Upper lobe of left lung (tissue), 6 donors: ENCODE measurements around the gene ARHGAP36. TPM values are rescaled to one million over a fixed set of nuclear protein-coding genes. Genes with fewer than 3 reads are reported as not detected.
A peak's percentile ranks its signal among the peaks of the same experiment; 100 is the strongest.

ENCODE experiments used
- ATAC-seq, 2 donors: fragments of 200-7000 bp; cut with Tn5 transposase; one replicate each; pipeline ENCODE4 v1.9.1; 2022; ENCODE audit warnings: mild to moderate bottlenecking in 2 of 2, moderate library complexity in 2 of 2; ENCODE audit not compliant: low FRiP score in 2 of 2
- DNase-seq, 2 donors: peaks; one replicate each; pipeline ENCODE4 v3.0.0-alpha.2; 2019 to 2020
- H3K27ac ChIP-seq, 4 donors: fragments of 200-600 bp; sonication (generic); one replicate each; pipeline ENCODE4 v1.5.1; 2016 to 2019
- H3K27me3 ChIP-seq, 4 donors: fragments of 200-600 bp; sonication (generic); one replicate each; pipeline ENCODE4 v1.5.1; 2017 to 2019
- H3K36me3 ChIP-seq, 4 donors: fragments of 200-600 bp; sonication (generic); one replicate each; pipeline ENCODE4 v1.5.1; 2016 to 2019
- H3K4me1 ChIP-seq, 4 donors: fragments of 200-600 bp; sonication (generic); one replicate each; pipeline ENCODE4 v1.5.1; 2018 to 2019
- H3K4me3 ChIP-seq, 4 donors: fragments of 200-600 bp; sonication (generic); one replicate each; pipeline ENCODE4 v1.5.1; 2017 to 2019; ENCODE audit warnings: mild to moderate bottlenecking in 2 of 4, moderate library complexity in 1 of 4
- H3K9me3 ChIP-seq, 4 donors: fragments of 200-600 bp; sonication (generic); one replicate each; pipeline ENCODE4 v1.5.1; 2018 to 2019
- CTCF ChIP-seq, 6 experiments: fragments of 450-650 bp in 4 of 6; fragments of 200-600 bp in 2 of 6; sonication (generic) in 2 of 6; IDR thresholded peaks; one replicate each; pipeline ENCODE4 v1.5.1; 2016 to 2019; ENCODE audit warnings: antibody characterized with exemption in 6 of 6
- EP300 ChIP-seq, 4 donors: sonication (generic); formaldehyde crosslinking; IDR thresholded peaks; one replicate each; pipeline ENCODE4 v1.5.1; 2017; ENCODE audit warnings: antibody characterized with exemption in 4 of 4, control low read depth in 2 of 4
- POLR2A ChIP-seq, 4 donors: fragments of 450-650 bp; IDR thresholded peaks; one replicate each; pipeline ENCODE4 v1.5.1; 2016 to 2017; ENCODE audit warnings: antibody characterized with exemption in 4 of 4, mild to moderate bottlenecking in 2 of 4
- POLR2AphosphoS5 ChIP-seq, 2 donors: sonication (generic); formaldehyde crosslinking; IDR thresholded peaks; one replicate each; pipeline ENCODE4 v1.5.1; 2017; ENCODE audit warnings: antibody characterized with exemption in 2 of 2
- WGBS, 2 donors: methylation state at CpG; one replicate each; pipeline ENCODE4 v1.1.5; 2017 to 2018; 5-methylcytosine and 5-hydroxymethylcytosine counted together
- total RNA-seq, 6 donors: library from RNA; depleted of rRNA in 4 of 6; stranded (reverse); fragments of >200 nt in 4 of 6; gene quantifications; one replicate each; pipeline versions ENCODE4 v1.1.0 to v1.2.1, GENCODE V29; 2016 to 2021
- donor health status: DM: no; HTN: no; CAD: no; lungs with moderate emphysema.
- donor health status: DM: no; HTN: yes; CAD: no; lungs with severe emphysema.

The ARHGAP36 gene
- total RNA-seq, 6 donors from 2014 or later, result not detected

- Histone ChIP-seq H3K36me3 (no peaks in the 10 kb centered on the region), H3K27me3 (no peaks in the 10 kb centered on the region), H3K9me3 (no peaks in the 10 kb centered on the region), H3K27ac (no peak overlapping the region), H3K4me3 (no peak overlapping the region), H3K4me1 (no peaks in the 10 kb centered on the region)
- TF ChIP-seq POLR2A (IDR thresholded peaks at IDR 0.05) (no peak), CTCF (IDR thresholded peaks at IDR 0.05) (no peak), POLR2AphosphoS5 (IDR thresholded peaks at IDR 0.05) (no peak), EP300 (IDR thresholded peaks at IDR 0.05) (no peak)
- WGBS, 2 donors, result 65 to 73% methylated on average over 9 of the region's 9 CpGs
- DNase-seq, result no peak
- no peak for ATAC-seq
Observed at GRCh38 chrX:131047180-131047579, 11.0 kb upstream of the ARHGAP36 start.

- peaks cover 0 to 2% (median 0%) of the 10 kb centered on the region in 4 donors for H3K4me1 ChIP-seq
- H3K27me3 ChIP-seq, result peaks cover 0 to 5% (median 0%) of the 10 kb centered on the region in 4 donors
Observed at GRCh38 chrX:131053076-131053475, 5.1 kb upstream of the ARHGAP36 start.

GRCh38 chrX:131054906-131055305 lies 3.2 kb upstream of the ARHGAP36 start:
- H3K9me3 ChIP-seq, result no peaks in the 10 kb centered on the region
- peaks cover 0 to 6% (median 0%) of the 10 kb centered on the region in 4 donors for H3K4me1 ChIP-seq
- H3K4me3 ChIP-seq, result no peak overlapping the region
- no peak overlapping the region for H3K27ac ChIP-seq
- peaks cover 0 to 10% (median 0%) of the 10 kb centered on the region in 4 donors for H3K27me3 ChIP-seq
- WGBS, 2 donors, result 45 to 46% methylated on average over 6 of the region's 6 CpGs
- no peaks in the 10 kb centered on the region for H3K36me3 ChIP-seq
- TF ChIP-seq CTCF (IDR thresholded peaks at IDR 0.05) (no peak), POLR2AphosphoS5 (IDR thresholded peaks at IDR 0.05) (no peak), EP300 (IDR thresholded peaks at IDR 0.05) (no peak), POLR2A (IDR thresholded peaks at IDR 0.05) (no peak)
- ATAC-seq, result no peak
- no peak for DNase-seq

More at GRCh38 chrX:131053076-131053475, 5.1 kb upstream of the ARHGAP36 start:
- H3K36me3 ChIP-seq, result no peaks in the 10 kb centered on the region
- ATAC-seq, result no peak
- H3K27ac ChIP-seq, result no peak overlapping the region
- no peaks in the 10 kb centered on the region for H3K9me3 ChIP-seq
- TF ChIP-seq POLR2A (IDR thresholded peaks at IDR 0.05) (no peak), CTCF (IDR thresholded peaks at IDR 0.05) (no peak), EP300 (IDR thresholded peaks at IDR 0.05) (no peak), POLR2AphosphoS5 (IDR thresholded peaks at IDR 0.05) (no peak)
- no peak overlapping the region for H3K4me3 ChIP-seq
- WGBS, 2 donors, result 79 to 83% methylated on average over 3 to 5 of the region's 5 CpGs
- DNase-seq, result no peak

- 47% methylated on average over 9 of the region's 9 CpGs; no CpG with 5 or more reads in 1 of the 2 donors for WGBS, 2 donors
- no peak for DNase-seq
- Histone ChIP-seq H3K4me1 (peaks cover 0 to 6% (median 0%) of the 10 kb centered on the region in 4 donors), H3K9me3 (no peaks in the 10 kb centered on the region), H3K36me3 (no peaks in the 10 kb centered on the region), H3K27me3 (peaks cover 0 to 10% (median 0%) of the 10 kb centered on the region in 4 donors), H3K27ac (no peak overlapping the region), H3K4me3 (no peak overlapping the region)
- no peak for ATAC-seq
- no peak for TF ChIP-seq POLR2AphosphoS5 (IDR thresholded peaks at IDR 0.05)
- TF ChIP-seq CTCF (IDR thresholded peaks at IDR 0.05), result no peak
- no peak for TF ChIP-seq EP300 (IDR thresholded peaks at IDR 0.05)
- TF ChIP-seq POLR2A (IDR thresholded peaks at IDR 0.05), result no peak
Observed at GRCh38 chrX:131057706-131058105, 440 bp upstream of the ARHGAP36 start.

GRCh38 chrX:131059246-131059645 lies 1.1 kb downstream of the ARHGAP36 start:
- Histone ChIP-seq H3K36me3 (no peaks in the 10 kb centered on the region), H3K27ac (no peak overlapping the region), H3K4me3 (no peak overlapping the region), H3K9me3 (no peaks in the 10 kb centered on the region), H3K4me1 (peaks cover 0 to 6% (median 0%) of the 10 kb centered on the region in 4 donors), H3K27me3 (peaks cover 0 to 10% (median 0%) of the 10 kb centered on the region in 4 donors)
- WGBS, 2 donors, result 75 to 83% methylated on average over 1 to 2 of the region's 2 CpGs
- ATAC-seq (peak in 1 of 2 donors; percentile 27), DNase-seq (no peak)
- TF ChIP-seq EP300 (IDR thresholded peaks at IDR 0.05), result no peak
- TF ChIP-seq POLR2AphosphoS5 (IDR thresholded peaks at IDR 0.05), result no peak
- no peak for TF ChIP-seq POLR2A (IDR thresholded peaks at IDR 0.05)
- TF ChIP-seq CTCF (IDR thresholded peaks at IDR 0.05), result no peak
